Erythroblast (primary cell): ENCODE data around the gene MRPL11.

ENCODE experiments used
- GATA1 ChIP-seq: IDR thresholded peaks from 2 replicates; pipeline ENCODE4 v1.6.1; 2011; ENCODE audit warnings: low read depth, mild to moderate bottlenecking, control low read depth, low read length, moderate library complexity
- POLR2A ChIP-seq: IDR thresholded peaks from 2 replicates; pipeline ENCODE4 v1.6.1; 2011; ENCODE audit warnings: mild to moderate bottlenecking, low read length

- no peak for TF ChIP-seq POLR2A
- no peak for TF ChIP-seq GATA1
These were observed 19.2 kb upstream of the MRPL11 start for GRCh38 chr11:66457826-66458225.
